ENCODE measurements around the gene ZNF648.

Gene ZNF648

GRCh38 chr1:182065126-182065845 lies 3.8 kb upstream of the ZNF648 start:
- TF ChIP-seq CTCF (IDR thresholded peaks at IDR 0.05), result no peak
- Histone ChIP-seq H3K27me3 (ENCODE audit: control insufficient read depth, insufficient read depth, low read length) (no peaks in the 10 kb centered on the region), H3K4me3 (ENCODE audit: low read depth, low read length) (no peak overlapping the region), H3K27ac (no peak overlapping the region), H3K4me1 (no peaks in the 10 kb centered on the region), H3K4me2 (ENCODE audit: low read length) (no peak overlapping the region), H3K9ac (no peak overlapping the region), H2AFZ (no peak overlapping the region), H3K36me3 (ENCODE audit: control insufficient read depth, insufficient read depth, low read length) (no peaks in the 10 kb centered on the region), H3K9me3 (ENCODE audit: control insufficient read depth, low read length) (no peaks in the 10 kb centered on the region), H3K79me2 (no peaks in the 10 kb centered on the region)

DNA sequence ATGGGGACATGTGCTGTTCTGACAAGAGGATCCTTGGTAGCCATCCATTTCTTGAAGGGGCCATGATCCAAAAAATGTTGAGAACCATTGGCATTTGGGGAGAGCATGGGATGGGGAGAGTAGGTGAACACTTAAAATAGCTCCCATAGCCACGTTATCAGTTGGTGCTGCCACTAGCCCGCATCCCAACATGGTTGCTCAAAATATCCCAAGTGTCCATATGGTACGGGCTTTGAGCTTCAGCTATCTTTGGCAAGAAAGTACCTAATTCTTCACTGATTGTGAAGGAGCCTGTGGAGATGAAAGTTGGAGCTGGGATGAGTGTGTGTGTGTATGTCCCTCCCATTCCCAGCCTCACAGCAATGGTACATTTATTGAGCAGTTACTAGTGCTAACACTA lies 3.1 kb upstream of the ZNF648 start:
- H3K9me3 ChIP-seq (ENCODE audit: control insufficient read depth, low read length), result no peaks in the 10 kb centered on the region
- H3K4me3 ChIP-seq (ENCODE audit: low read depth, low read length), result no peak overlapping the region
- H3K27me3 ChIP-seq (ENCODE audit: control insufficient read depth, insufficient read depth, low read length), result no peaks in the 10 kb centered on the region
- no peak overlapping the region for H2AFZ ChIP-seq
- no peak for TF ChIP-seq CTCF (IDR thresholded peaks at IDR 0.05)
- no peak overlapping the region for H3K27ac ChIP-seq
- H3K9ac ChIP-seq, result no peak overlapping the region
- H3K79me2 ChIP-seq, result no peaks in the 10 kb centered on the region
- no peak overlapping the region for H3K4me2 ChIP-seq (ENCODE audit: low read length)
- H3K4me1 ChIP-seq, result no peaks in the 10 kb centered on the region
- no peaks in the 10 kb centered on the region for H3K36me3 ChIP-seq (ENCODE audit: control insufficient read depth, insufficient read depth, low read length)

GRCh38 chr1:182062223-182062622 lies 711 bp upstream of the ZNF648 start:
- Histone ChIP-seq H3K4me3 (ENCODE audit: low read depth, low read length) (no peak overlapping the region), H3K9me3 (ENCODE audit: control insufficient read depth, low read length) (no peaks in the 10 kb centered on the region), H3K36me3 (ENCODE audit: control insufficient read depth, insufficient read depth, low read length) (no peaks in the 10 kb centered on the region), H3K9ac (no peak overlapping the region), H3K79me2 (no peaks in the 10 kb centered on the region), H3K27me3 (ENCODE audit: control insufficient read depth, insufficient read depth, low read length) (no peaks in the 10 kb centered on the region), H2AFZ (no peak overlapping the region), H3K4me1 (no peaks in the 10 kb centered on the region), H3K4me2 (ENCODE audit: low read length) (no peak overlapping the region), H3K27ac (no peak overlapping the region)
- no peak for TF ChIP-seq CTCF (IDR thresholded peaks at IDR 0.05)

DNA sequence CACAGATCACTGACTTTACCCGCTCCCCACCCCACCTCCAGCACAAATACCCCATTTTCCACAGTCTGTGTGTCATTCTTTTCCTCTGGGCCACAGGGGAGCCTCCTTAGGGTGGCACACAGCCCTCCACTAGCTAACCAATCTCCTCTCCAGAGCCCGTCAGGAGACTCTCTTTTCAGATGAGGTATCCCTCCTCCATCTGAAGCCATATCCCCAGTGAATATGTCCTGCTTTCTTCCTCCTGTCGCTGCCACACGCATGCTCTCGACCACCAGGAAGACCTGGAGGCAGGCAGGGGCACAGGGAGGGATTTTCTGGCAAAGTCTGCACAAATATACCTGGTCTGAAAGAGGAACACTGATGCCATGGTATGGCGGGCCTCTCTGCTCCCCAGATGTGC lies 635 bp downstream of the ZNF648 start:
- Histone ChIP-seq H3K4me1 (no peaks in the 10 kb centered on the region), H3K27ac (no peak overlapping the region), H3K4me3 (ENCODE audit: low read depth, low read length) (no peak overlapping the region), H3K27me3 (ENCODE audit: control insufficient read depth, insufficient read depth, low read length) (no peaks in the 10 kb centered on the region), H3K9ac (no peak overlapping the region), H2AFZ (no peak overlapping the region), H3K4me2 (ENCODE audit: low read length) (no peak overlapping the region), H3K9me3 (ENCODE audit: control insufficient read depth, low read length) (no peaks in the 10 kb centered on the region), H3K79me2 (no peaks in the 10 kb centered on the region), H3K36me3 (ENCODE audit: control insufficient read depth, insufficient read depth, low read length) (no peaks in the 10 kb centered on the region)
- no peak for TF ChIP-seq CTCF (IDR thresholded peaks at IDR 0.05)

DNA sequence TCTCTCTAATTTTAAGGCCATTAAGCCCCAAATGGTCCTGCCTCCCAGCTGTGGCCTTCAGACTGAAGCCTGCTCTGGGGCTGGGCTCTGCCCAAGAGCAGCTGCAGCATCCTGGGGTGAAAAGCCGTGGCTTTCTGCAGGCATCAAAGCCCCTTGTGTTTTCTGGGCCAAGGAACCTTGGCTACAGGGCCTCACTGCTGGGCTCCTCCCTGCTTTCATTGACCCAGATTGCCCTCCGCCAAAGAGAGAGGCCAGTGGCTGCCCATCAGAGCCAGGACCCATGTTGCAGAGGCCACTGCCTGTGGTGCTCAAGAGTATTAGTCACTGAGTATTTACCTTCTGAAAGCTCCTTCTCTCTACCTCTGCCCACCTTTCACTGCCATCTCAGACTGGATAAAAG lies 1.6 kb downstream of the ZNF648 start:
- H3K27me3 ChIP-seq (ENCODE audit: control insufficient read depth, insufficient read depth, low read length), result no peaks in the 10 kb centered on the region
- no peak overlapping the region for H3K4me2 ChIP-seq (ENCODE audit: low read length)
- H3K9ac ChIP-seq, result no peak overlapping the region
- H3K79me2 ChIP-seq, result no peaks in the 10 kb centered on the region
- H3K4me1 ChIP-seq, result no peaks in the 10 kb centered on the region
- H2AFZ ChIP-seq, result no peak overlapping the region
- no peaks in the 10 kb centered on the region for H3K9me3 ChIP-seq (ENCODE audit: control insufficient read depth, low read length)
- no peaks in the 10 kb centered on the region for H3K36me3 ChIP-seq (ENCODE audit: control insufficient read depth, insufficient read depth, low read length)
- no peak overlapping the region for H3K4me3 ChIP-seq (ENCODE audit: low read depth, low read length)
- H3K27ac ChIP-seq, result no peak overlapping the region
- no peak for TF ChIP-seq CTCF (IDR thresholded peaks at IDR 0.05)

Data from parathyroid adenoma (tissue), 2 donors.